ENCODE results near the gene TEX2. TPM values are rescaled to one million over a fixed set of nuclear protein-coding genes. Genes with fewer than 3 reads are reported as not detected.
"Not testable (repeated sequence)": the region's sequence is repeated elsewhere in the genome, so short reads cannot be mapped to it uniquely, and the experiment has no call there.

TEX2 gene
- total RNA-seq, 2 donors from 2014 or later: 9.4 to 14.9 TPM

- H3K36me3 Mint-ChIP-seq (ENCODE audit: low read depth): peaks cover 9% of the 10 kb centered on the region
- no peaks in the 10 kb centered on the region for H3K9me3 Mint-ChIP-seq
- H3K4me1 Mint-ChIP-seq: peaks cover 15% of the 10 kb centered on the region
- H3K4me3 Mint-ChIP-seq: no peak overlapping the region
- ATAC-seq (replicated peaks): peak; percentile 99
- no peaks in the 10 kb centered on the region for H3K27me3 Mint-ChIP-seq
- H3K27ac Mint-ChIP-seq: peak overlapping the region; percentile 29
These were observed 45.0 kb downstream of the TEX2 start for GRCh38 chr17:64218066-64218465.

GRCh38 chr17:64217249-64217691 is 45.8 kb downstream of the TEX2 start:
- ATAC-seq (replicated peaks): no peak
- H3K27ac Mint-ChIP-seq: no peak overlapping the region
- no peak overlapping the region for H3K4me3 Mint-ChIP-seq
- peaks cover 17% of the 10 kb centered on the region for H3K36me3 Mint-ChIP-seq (ENCODE audit: low read depth)
- H3K27me3 Mint-ChIP-seq: no peaks in the 10 kb centered on the region
- no peaks in the 10 kb centered on the region for H3K9me3 Mint-ChIP-seq
- peaks cover 15% of the 10 kb centered on the region for H3K4me1 Mint-ChIP-seq

GRCh38 chr17:64216338-64217248 is 46.5 kb downstream of the TEX2 start:
- Mint-ChIP-seq H3K4me3 (no peak overlapping the region), H3K4me1 (peaks cover 15% of the 10 kb centered on the region), H3K27me3 (no peaks in the 10 kb centered on the region), H3K9me3 (no peaks in the 10 kb centered on the region), H3K27ac (no peak overlapping the region), H3K36me3 (ENCODE audit: low read depth) (peaks cover 22% of the 10 kb centered on the region)
- no peak for ATAC-seq (replicated peaks)

GRCh38 chr17:64216000-64216337 is 47.1 kb downstream of the TEX2 start:
- ATAC-seq (replicated peaks): no peak
- no peaks in the 10 kb centered on the region for H3K27me3 Mint-ChIP-seq
- peaks cover 22% of the 10 kb centered on the region for H3K36me3 Mint-ChIP-seq (ENCODE audit: low read depth)
- H3K9me3 Mint-ChIP-seq: no peaks in the 10 kb centered on the region
- H3K27ac Mint-ChIP-seq: no peak overlapping the region
- H3K4me1 Mint-ChIP-seq: peaks cover 15% of the 10 kb centered on the region
- H3K4me3 Mint-ChIP-seq: no peak overlapping the region

GRCh38 chr17:64214950-64215349 is 48.1 kb downstream of the TEX2 start:
- Mint-ChIP-seq H3K27me3 (no peaks in the 10 kb centered on the region), H3K4me1 (peaks cover 15% of the 10 kb centered on the region), H3K9me3 (no peaks in the 10 kb centered on the region), H3K27ac (no peak overlapping the region), H3K4me3 (no peak overlapping the region), H3K36me3 (ENCODE audit: low read depth) (peaks cover 24% of the 10 kb centered on the region)
- no peak for ATAC-seq (replicated peaks)

- H3K27ac Mint-ChIP-seq: no peak overlapping the region
- peaks cover 13% of the 10 kb centered on the region for H3K4me1 Mint-ChIP-seq
- H3K9me3 Mint-ChIP-seq: no peaks in the 10 kb centered on the region
- ATAC-seq (replicated peaks): no peak
- peaks cover 31% of the 10 kb centered on the region for H3K36me3 Mint-ChIP-seq (ENCODE audit: low read depth)
- H3K4me3 Mint-ChIP-seq: no peak overlapping the region
- H3K27me3 Mint-ChIP-seq: no peaks in the 10 kb centered on the region
These were observed 48.9 kb downstream of the TEX2 start for GRCh38 chr17:64213995-64214811.

GRCh38 chr17:64212122-64212521 is 50.9 kb downstream of the TEX2 start:
- Mint-ChIP-seq H3K36me3 (ENCODE audit: low read depth) (peaks cover 31% of the 10 kb centered on the region), H3K27me3 (no peaks in the 10 kb centered on the region), H3K4me3 (no peak overlapping the region), H3K9me3 (no peaks in the 10 kb centered on the region), H3K27ac (no peak overlapping the region), H3K4me1 (peaks cover 4% of the 10 kb centered on the region)
- ATAC-seq (replicated peaks): no peak

- ATAC-seq (replicated peaks): no peak
- Mint-ChIP-seq H3K9me3 (no peaks in the 10 kb centered on the region), H3K4me3 (no peak overlapping the region), H3K27me3 (no peaks in the 10 kb centered on the region), H3K36me3 (ENCODE audit: low read depth) (peaks cover 31% of the 10 kb centered on the region), H3K4me1 (peaks cover 4% of the 10 kb centered on the region), H3K27ac (no peak overlapping the region)
These were observed 53.1 kb downstream of the TEX2 start for GRCh38 chr17:64209983-64210382.

GRCh38 chr17:64209356-64209941 is 53.6 kb downstream of the TEX2 start:
- Mint-ChIP-seq H3K4me3 (no peak overlapping the region), H3K4me1 (peaks cover 4% of the 10 kb centered on the region)

GRCh38 chr17:64208656-64209055 is 54.4 kb downstream of the TEX2 start:
- not testable (repeated sequence) for H3K4me3 Mint-ChIP-seq; H3K9me3 Mint-ChIP-seq; H3K27ac Mint-ChIP-seq; H3K4me1 Mint-ChIP-seq; ATAC-seq (replicated peaks); H3K27me3 Mint-ChIP-seq
- peaks cover 28% of the 10 kb centered on the region for H3K36me3 Mint-ChIP-seq (ENCODE audit: low read depth)

More at GRCh38 chr17:64209356-64209941, 53.6 kb downstream of the TEX2 start:
- Mint-ChIP-seq H3K36me3 (ENCODE audit: low read depth) (peaks cover 31% of the 10 kb centered on the region), H3K9me3 (no peaks in the 10 kb centered on the region), H3K27me3 (no peaks in the 10 kb centered on the region), H3K27ac (no peak overlapping the region)
- ATAC-seq (replicated peaks): no peak

- ATAC-seq (replicated peaks): no peak
- no peak overlapping the region for H3K27ac Mint-ChIP-seq
These were observed 57.3 kb downstream of the TEX2 start for GRCh38 chr17:64205804-64206203.

GRCh38 chr17:64203630-64204029 is 59.4 kb downstream of the TEX2 start:
- no peaks in the 10 kb centered on the region for H3K36me3 Mint-ChIP-seq (ENCODE audit: low read depth)
- H3K27ac Mint-ChIP-seq: no peak overlapping the region
- no peaks in the 10 kb centered on the region for H3K27me3 Mint-ChIP-seq
- H3K4me1 Mint-ChIP-seq: peaks cover 18% of the 10 kb centered on the region
- ATAC-seq (replicated peaks): no peak
- no peak overlapping the region for H3K4me3 Mint-ChIP-seq
- H3K9me3 Mint-ChIP-seq: no peaks in the 10 kb centered on the region

More at GRCh38 chr17:64205804-64206203, 57.3 kb downstream of the TEX2 start:
- peaks cover 15% of the 10 kb centered on the region for H3K4me1 Mint-ChIP-seq
- no peak overlapping the region for H3K4me3 Mint-ChIP-seq
- H3K9me3 Mint-ChIP-seq: no peaks in the 10 kb centered on the region
- H3K36me3 Mint-ChIP-seq (ENCODE audit: low read depth): peaks cover 9% of the 10 kb centered on the region
- no peaks in the 10 kb centered on the region for H3K27me3 Mint-ChIP-seq

GRCh38 chr17:64202683-64203344 is 60.2 kb downstream of the TEX2 start:
- Mint-ChIP-seq H3K9me3 (no peaks in the 10 kb centered on the region), H3K27me3 (no peaks in the 10 kb centered on the region), H3K27ac (no peak overlapping the region), H3K36me3 (ENCODE audit: low read depth) (no peaks in the 10 kb centered on the region), H3K4me1 (peaks cover 18% of the 10 kb centered on the region), H3K4me3 (peak overlapping the region; percentile 11)
- ATAC-seq (replicated peaks): peak; percentile 54

All from activated T-helper 17 cell treated with anti-CD3 and anti-CD28 coated beads, Interleukin-2, amount 50 U/mL, for 72 hours (primary cell).